GM19043 (cell line): ENCODE results near the gene NTSR2.
"Not testable (repeated sequence)": the region's sequence is repeated elsewhere in the genome, so short reads cannot be mapped to it uniquely, and the experiment has no call there.

ENCODE experiments used
- ATAC-seq: cut with Tn5 transposase; IDR thresholded peaks from one replicate; pipeline ENCODE4 v1.9.1; 2021; ENCODE audit warnings: low read depth; ENCODE audit not compliant: unreplicated experiment

Gene NTSR2

DNA sequence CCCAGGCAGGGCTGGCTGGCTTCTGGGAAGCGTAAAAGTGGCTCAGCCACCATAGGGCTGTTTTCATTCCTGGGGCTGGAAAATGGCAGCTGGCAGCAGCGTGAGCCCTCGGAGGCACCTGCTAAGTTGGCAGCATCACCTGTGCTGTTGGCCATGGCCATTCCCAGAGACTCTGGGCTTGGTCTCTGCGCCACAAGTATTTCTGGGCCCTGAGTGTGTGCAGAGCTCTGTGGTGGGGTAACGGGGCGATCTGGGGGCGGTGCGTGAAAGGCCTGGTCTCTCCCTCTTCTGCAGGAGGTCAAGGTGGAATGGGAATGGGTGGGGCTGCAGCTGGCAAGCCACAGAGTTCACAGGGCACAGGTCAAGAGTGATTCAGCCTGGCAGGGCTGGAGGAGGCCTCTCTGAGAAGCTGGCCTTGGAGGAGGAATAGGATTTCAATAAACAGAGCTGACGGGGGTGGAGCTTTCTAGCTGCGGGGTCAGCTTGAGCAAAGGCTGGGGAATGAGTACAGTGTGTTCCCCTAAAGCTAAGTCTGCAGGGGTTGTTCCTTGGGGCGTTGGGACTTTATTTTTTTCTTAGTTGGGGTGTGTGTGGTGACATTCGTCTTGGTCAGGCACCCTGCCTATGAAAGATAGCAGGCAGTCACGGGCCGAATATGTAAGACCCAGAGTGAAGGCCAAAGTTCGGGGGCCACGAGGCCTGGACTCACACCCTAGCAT lies 10.3 kb upstream of the NTSR2 start:
- no peak for ATAC-seq

DNA sequence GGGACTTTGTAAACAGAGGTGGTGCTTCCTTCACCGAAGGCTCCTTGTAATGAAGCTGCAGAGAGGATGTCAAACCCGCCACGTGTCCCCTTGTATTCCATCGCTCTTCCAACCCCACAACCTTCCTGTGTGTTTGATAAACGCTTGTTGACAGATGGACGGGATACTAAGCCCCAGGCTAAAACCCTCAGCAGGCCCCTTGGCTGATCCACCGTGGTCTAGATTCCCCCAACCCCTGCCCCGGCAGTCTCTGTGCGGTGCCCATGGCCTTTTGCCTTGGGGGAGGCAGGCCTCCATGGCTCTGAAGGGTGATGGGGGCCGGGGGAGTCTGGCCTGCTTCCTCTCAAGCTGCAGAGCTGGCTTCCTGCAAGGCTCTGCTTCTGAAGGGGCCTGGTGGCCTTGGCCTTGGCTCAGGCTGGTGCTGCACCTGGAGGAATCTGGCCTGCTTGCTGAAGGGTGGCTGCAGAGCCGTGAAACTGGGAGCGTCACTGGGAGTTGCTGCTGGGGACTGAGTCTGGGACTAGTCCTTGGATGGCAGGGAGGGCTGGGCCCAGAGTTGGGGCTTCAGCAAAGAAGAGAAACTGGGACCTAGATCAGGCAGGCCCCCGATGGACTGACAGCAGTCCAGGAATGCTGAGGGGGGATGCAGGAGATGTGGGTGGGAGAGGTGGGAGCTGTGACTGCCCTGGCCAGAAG lies 9.6 kb upstream of the NTSR2 start:
- no peak for ATAC-seq

DNA sequence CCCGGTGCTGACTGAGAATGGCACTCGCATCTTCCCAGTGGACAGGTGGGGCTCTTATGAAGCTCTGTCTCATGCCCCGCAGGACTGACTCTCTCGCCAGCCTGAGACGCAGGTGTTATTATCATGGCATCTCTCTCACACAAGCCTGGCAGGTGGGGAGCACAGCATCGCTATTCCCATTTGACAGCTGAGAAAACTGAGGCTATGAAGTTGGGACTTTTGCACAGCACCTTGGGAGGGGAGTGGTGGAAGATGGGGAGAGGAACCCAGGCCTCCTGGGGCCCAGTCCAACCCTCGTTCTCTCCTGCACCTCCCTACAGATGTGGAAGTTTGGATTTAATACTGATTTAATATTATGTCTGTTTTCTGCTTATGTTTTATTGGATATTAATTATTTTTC lies 9.0 kb upstream of the NTSR2 start:
- ATAC-seq: no peak

- no peak for ATAC-seq
These were observed 8.4 kb upstream of the NTSR2 start for GRCh38 chr2:11678306-11678960.

DNA sequence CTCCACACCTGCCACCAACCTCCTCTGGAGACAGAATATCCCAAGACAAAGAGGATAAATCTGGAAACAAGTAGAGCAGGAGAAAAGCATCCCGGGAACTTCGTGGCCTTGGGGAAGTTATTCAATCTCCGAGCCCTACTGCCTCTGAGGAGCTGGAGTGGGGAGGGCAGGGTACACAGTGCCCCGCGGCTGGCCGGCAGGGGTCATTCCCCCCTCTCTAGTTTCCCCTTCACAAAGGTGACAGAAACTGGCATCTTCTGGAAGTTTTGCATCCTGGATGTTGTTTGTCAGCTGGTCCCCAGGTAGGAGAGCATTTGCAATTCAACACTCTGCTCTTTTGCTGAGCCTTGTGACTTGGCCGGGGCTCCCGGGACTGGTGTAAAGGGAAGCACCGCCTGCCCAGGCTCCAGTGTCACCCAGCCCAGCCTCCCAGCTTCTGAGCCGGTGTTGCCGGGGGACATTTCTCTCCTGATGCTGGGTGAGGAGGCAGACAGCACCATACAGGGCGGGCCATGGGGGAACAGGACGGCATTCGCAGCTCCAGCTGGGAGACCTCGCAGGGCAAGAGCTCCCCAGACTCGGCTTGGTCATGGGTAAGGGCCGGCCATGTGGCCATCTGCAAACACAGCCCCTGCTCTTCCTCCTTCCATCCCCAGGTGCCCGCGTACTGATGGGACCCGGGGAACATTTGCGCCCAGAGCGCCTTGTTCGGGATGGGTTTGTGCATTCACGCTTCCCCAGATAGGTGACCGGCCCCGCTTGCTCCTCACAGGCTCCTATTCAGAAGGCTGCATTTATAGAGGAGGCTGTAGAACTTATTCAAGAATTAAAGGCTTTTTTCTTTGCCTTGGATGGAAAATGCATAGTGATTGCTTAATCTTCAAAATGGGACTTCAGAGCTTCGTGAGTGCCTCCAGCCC lies 7.4 kb upstream of the NTSR2 start:
- ATAC-seq: no peak

DNA sequence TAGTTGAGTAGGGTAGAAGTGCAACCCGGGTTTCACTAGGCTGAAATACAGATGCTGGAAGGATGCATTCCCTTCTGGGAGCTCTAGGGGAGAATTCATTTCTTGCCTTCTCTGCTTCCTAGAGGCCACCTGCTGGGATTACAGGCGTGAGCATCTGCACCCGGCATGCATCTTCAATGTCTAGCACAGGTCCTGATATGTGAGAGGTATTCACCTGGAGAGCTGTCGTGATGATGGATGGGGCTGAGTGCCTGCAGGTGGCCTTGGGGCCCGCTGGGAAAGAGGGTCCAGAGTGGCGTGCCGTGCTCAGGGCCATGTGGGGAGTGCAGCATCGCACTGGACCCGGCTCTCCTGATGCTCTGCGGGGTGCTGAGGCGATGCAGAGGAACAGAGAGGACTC lies 6.6 kb upstream of the NTSR2 start:
- no peak for ATAC-seq

GRCh38 chr2:11675423-11676112 lies 5.6 kb upstream of the NTSR2 start:
- ATAC-seq: no peak

GRCh38 chr2:11674983-11675382 lies 5.0 kb upstream of the NTSR2 start:
- no peak for ATAC-seq

GRCh38 chr2:11672407-11672806 lies 2.4 kb upstream of the NTSR2 start:
- ATAC-seq: no peak

DNA sequence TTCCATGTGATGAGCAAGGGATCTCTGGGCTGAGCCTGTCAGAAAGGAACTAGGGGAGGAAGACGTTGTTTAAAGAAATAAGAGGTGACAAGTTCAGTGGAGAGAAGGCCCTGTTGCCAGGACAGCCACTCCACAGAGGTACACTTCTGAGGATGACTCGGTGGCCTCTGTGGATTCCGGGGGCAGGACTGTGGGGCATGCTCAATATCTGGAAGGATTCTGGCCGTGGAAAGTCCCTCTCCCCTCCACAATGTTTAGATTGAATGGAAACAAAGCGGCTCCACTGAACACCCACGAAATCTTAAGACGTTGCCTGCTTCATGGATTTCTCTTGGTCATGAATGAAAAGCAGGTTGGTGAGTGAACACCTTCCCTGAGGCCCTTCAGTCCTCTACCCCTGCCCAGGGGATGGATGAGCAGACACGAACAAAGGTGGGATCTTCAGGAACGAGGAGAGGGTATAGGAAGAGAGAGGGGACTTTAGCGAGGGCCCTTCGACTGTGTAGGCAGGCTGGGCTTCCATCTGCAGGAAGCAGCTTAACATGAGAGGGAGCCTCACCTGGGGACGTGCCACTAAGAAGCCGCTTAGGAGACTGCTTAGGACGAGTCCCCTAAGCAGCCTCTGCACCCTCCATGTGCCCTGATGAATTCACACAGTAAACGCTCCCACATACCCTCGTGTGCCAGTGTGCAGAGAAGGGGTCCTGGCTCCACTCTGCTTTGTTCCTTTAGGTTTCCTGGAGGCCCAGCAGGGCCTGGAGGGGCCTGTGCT lies 1.9 kb downstream of the NTSR2 start:
- ATAC-seq: no peak

DNA sequence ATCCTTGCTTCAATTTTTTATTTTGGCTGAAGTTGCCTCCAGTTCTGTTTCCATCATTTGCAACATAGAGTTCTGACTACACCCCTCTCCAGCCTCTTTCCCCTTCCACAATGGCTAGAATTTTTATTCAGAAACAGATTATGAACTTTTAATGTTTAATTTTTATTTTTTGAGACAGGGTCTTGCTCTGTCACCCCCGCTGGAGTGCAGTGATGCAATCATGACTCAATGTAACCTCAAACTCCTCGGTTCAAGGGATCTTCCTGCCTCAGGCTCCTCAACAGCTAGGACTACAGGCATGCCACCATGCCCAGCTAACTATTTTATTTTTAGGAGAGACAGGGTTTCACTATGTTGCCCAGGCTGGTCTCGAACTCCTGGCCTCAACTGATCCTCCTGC lies 2.8 kb downstream of the NTSR2 start:
- ATAC-seq: no peak

DNA sequence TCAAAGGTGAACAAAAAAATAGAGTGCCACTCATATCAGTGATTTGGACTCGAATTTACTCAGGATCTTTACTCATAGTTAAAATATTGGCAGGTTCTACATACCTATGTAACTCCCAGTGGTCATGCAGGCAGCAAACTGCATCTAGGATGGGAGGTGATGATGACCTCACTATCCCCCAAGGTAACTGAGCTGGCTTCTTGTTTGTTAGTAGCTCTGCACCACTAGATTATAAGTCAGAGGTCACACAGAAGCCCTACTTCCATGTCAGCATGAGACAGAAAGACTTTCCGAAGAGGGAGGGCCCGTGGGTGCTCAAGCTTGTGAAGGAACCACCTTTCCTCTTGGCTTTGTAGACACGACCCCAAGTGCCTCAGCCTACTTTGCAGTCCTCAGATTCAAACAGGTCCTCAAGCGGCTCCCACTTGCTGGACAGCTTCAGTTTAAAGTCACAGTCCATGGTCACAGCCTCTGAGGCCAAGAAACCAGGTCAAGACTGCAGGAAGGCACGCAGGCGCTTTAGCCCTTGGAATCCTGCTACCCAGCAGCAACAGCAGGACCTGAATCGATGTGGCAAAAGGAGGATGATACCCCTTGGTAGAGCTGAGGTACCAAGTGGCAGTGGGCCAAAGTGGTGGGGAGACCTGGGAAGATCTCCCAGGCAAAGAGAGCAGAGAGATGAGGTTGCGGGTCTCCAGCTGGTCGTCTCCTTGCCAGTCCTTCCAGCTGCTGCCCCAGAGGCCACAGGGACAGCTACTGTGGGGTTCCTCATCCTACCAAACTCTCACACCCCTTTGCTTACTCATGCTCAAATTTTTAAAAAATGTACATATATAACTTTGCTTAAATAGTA lies 4.3 kb downstream of the NTSR2 start:
- ATAC-seq: no peak

DNA sequence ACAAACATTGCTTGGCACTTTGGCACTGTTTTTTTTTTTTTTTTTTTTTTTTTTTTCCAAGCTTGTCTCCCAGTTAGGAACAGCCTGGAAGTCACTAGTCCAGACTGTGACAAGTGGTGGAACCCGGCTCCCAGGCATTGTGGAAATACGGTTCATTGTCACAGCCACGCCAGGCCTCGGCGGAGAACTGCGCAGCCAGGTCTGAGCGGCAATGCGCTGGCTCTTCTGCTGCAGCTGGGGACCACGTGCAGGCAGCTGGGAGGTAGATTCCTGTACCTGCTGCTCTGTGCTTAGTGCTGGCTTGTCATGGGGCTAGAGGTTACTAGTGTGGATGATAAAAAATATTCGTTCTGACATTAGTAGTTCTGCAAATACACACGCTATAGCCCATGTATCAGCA lies 5.0 kb downstream of the NTSR2 start:
- ATAC-seq: no peak

- no peak for ATAC-seq
These were observed 6.6 kb downstream of the NTSR2 start for GRCh38 chr2:11663427-11663826.

GRCh38 chr2:11662882-11663281 lies 7.1 kb downstream of the NTSR2 start:
- no peak for ATAC-seq

DNA sequence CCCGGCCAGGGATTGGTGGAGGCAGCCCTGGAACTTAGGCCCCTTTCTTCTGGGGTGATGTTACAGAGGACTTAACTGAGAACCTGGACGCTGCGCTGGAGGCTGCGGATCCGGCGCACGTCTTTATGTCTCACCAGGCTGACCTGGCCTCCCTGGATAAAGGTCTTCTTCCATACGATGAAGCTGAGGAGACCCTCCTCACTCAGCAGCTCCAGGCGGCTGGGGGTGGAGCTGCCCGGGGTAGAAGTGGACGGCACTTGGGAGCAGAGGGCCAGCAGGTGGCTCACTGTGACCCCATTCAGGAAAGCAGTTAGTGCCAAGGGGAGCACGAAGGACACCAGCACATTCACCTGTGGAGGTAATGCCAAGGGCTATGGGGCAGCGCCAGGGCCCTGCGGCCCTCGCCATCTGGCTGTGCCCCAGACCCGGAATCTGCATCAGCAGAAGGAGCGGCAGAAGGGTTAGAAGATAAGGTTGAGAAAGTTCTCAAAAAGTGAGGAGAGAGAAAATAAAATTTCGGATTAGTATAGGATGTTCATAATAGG lies 8.0 kb downstream of the NTSR2 start:
- no peak for ATAC-seq

DNA sequence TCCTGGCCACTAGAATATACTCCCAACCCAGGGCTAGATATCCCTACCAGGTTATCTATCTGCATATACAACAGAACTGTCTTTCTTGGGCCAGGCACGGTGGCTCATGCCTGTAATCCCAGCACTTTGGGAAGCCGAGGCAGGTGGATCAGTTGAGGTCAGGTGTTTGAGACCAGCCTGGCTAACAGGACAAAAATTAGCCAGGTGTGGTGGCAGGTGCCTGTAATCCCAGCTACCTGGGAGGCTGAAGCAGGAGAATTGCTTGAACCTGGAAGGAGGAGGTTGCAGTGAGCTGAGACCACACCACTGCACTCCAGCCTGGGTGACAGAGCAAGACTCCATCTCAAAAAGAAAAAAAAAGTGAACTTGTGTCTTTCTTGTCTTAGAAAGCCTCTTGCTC lies 9.6 kb downstream of the NTSR2 start:
- not testable (repeated sequence) for ATAC-seq

- no peak for ATAC-seq
These were observed 10.1 kb downstream of the NTSR2 start for GRCh38 chr2:11659851-11660250.
